ENCODE results near the gene PTGR3. TPM values are rescaled to one million over a fixed set of nuclear protein-coding genes. Genes with fewer than 3 reads are reported as not detected.
"Not testable (repeated sequence)": the region's sequence is repeated elsewhere in the genome, so short reads cannot be mapped to it uniquely, and the experiment has no call there.

The PTGR3 gene
- total and polyA plus RNA-seq, 5 donors = 23.4 to 42.9 (median 30.4) TPM

DNA sequence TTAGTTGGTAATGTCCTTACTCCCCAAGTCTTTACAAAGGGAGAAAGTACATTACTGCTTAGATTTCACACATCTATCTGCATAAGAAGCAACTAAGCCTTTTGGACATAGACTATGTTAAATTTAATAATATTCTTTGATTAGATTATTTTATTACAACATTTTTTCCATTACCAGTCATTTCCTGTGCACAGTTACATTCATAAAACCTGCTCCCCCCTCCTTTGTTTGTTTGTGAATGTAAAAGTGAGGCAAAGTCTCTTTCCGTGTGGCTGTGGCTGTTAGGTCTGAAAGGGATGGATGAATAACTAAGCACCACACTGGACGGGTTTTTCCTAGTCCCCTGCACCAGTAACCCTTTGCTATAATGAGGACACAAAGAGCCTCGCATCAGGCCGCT is 9.6 kb downstream of the PTGR3 start:
- ATAC-seq (no peak), DNase-seq (no peak)
- intact Hi-C loops (cut with DNase I) = no loop called here
- H3K27ac ChIP-seq (ENCODE audit: low read length) = no peak overlapping the region
- H3K9me3 ChIP-seq (ENCODE audit: control insufficient read depth, low read length) = no peaks in the 10 kb centered on the region
- H3K4me1 ChIP-seq (ENCODE audit: control insufficient read depth, insufficient read depth, low read length) = peaks cover 9% of the 10 kb centered on the region
- no peaks in the 10 kb centered on the region for H3K27me3 ChIP-seq (ENCODE audit: control insufficient read depth, insufficient read depth)
- WGBS = 67% methylated on average over 4 of the region's 4 CpGs
- H3K4me3 ChIP-seq (ENCODE audit: low read length) = no peak overlapping the region

GRCh38 chr18:75198036-75198435 is 10.9 kb downstream of the PTGR3 start:
- peaks cover 9% of the 10 kb centered on the region for H3K4me1 ChIP-seq (ENCODE audit: control insufficient read depth, insufficient read depth, low read length)
- no peak for ATAC-seq
- 10% methylated on average over 3 of the region's 3 CpGs for WGBS

GRCh38 chr18:75192899-75193298 is 16.0 kb downstream of the PTGR3 start:
- Histone ChIP-seq H3K27me3 (ENCODE audit: control insufficient read depth, insufficient read depth) (no peaks in the 10 kb centered on the region), H3K4me3 (ENCODE audit: low read length) (no peak overlapping the region), H3K4me1 (ENCODE audit: control insufficient read depth, insufficient read depth, low read length) (peaks cover 3% of the 10 kb centered on the region), H3K9me3 (ENCODE audit: control insufficient read depth, low read length) (no peaks in the 10 kb centered on the region), H3K27ac (ENCODE audit: low read length) (no peak overlapping the region)
- DNase-seq (no peak), ATAC-seq (no peak)
- intact Hi-C loops (cut with DNase I) = no loop called here
- WGBS = 72% methylated on average over 7 of the region's 7 CpGs

More at GRCh38 chr18:75198036-75198435, 10.9 kb downstream of the PTGR3 start:
- Histone ChIP-seq H3K9me3 (ENCODE audit: control insufficient read depth, low read length) (no peaks in the 10 kb centered on the region), H3K4me3 (ENCODE audit: low read length) (no peak overlapping the region), H3K27ac (ENCODE audit: low read length) (no peak overlapping the region), H3K27me3 (ENCODE audit: control insufficient read depth, insufficient read depth) (no peaks in the 10 kb centered on the region)
- no peak for DNase-seq
- intact Hi-C loops (cut with DNase I) = no loop called here

- 98% methylated on average over 6 of the region's 6 CpGs for WGBS
- Histone ChIP-seq H3K4me1 (ENCODE audit: control insufficient read depth, insufficient read depth, low read length) (peaks cover 3% of the 10 kb centered on the region), H3K27me3 (ENCODE audit: control insufficient read depth, insufficient read depth) (no peaks in the 10 kb centered on the region), H3K9me3 (ENCODE audit: control insufficient read depth, low read length) (no peaks in the 10 kb centered on the region), H3K4me3 (ENCODE audit: low read length) (no peak overlapping the region), H3K27ac (ENCODE audit: low read length) (no peak overlapping the region)
- no peak for ATAC-seq
- intact Hi-C loops (cut with DNase I) = no loop called here
- no peak for DNase-seq
These were observed 19.2 kb downstream of the PTGR3 start for GRCh38 chr18:75189696-75190095.

- ATAC-seq; DNase-seq; H3K27me3 ChIP-seq (ENCODE audit: control insufficient read depth, insufficient read depth); intact Hi-C loops (cut with DNase I); H3K4me3 ChIP-seq (ENCODE audit: low read length); H3K27ac ChIP-seq (ENCODE audit: low read length); H3K4me1 ChIP-seq (ENCODE audit: control insufficient read depth, insufficient read depth, low read length); H3K9me3 ChIP-seq (ENCODE audit: control insufficient read depth, low read length): not testable (repeated sequence)
- 76% methylated on average over 4 of the region's 4 CpGs for WGBS
These were observed 21.2 kb downstream of the PTGR3 start for GRCh38 chr18:75187702-75188101.

DNA sequence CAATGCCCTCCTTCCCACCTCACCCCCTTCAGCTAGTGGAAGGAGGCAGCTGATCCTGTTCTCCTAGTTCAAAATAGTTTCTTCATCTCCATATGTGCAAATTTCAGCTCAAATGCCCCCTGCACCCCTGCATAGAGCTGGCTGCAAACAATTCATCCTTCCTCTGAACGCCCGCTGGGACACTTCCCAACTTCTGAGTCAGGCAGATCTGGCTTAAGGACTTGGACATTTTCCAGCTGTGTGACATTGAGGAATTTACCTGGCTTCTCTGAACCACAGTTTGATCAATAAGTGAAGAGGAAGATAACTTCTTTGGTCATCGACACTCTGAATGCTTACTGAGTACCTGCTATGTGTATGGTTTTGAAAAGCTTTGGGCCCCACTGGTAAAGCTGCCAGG is 23.5 kb downstream of the PTGR3 start:
- no peak overlapping the region for H3K4me3 ChIP-seq (ENCODE audit: low read length)
- no peak overlapping the region for H3K27ac ChIP-seq (ENCODE audit: low read length)
- ATAC-seq (no peak), DNase-seq (no peak)
- H3K4me1 ChIP-seq (ENCODE audit: control insufficient read depth, insufficient read depth, low read length) = no peaks in the 10 kb centered on the region
- no peaks in the 10 kb centered on the region for H3K27me3 ChIP-seq (ENCODE audit: control insufficient read depth, insufficient read depth)
- intact Hi-C loops (cut with DNase I) = no loop called here
- no peaks in the 10 kb centered on the region for H3K9me3 ChIP-seq (ENCODE audit: control insufficient read depth, low read length)
- WGBS = 83% methylated on average over 3 of the region's 3 CpGs

DNA sequence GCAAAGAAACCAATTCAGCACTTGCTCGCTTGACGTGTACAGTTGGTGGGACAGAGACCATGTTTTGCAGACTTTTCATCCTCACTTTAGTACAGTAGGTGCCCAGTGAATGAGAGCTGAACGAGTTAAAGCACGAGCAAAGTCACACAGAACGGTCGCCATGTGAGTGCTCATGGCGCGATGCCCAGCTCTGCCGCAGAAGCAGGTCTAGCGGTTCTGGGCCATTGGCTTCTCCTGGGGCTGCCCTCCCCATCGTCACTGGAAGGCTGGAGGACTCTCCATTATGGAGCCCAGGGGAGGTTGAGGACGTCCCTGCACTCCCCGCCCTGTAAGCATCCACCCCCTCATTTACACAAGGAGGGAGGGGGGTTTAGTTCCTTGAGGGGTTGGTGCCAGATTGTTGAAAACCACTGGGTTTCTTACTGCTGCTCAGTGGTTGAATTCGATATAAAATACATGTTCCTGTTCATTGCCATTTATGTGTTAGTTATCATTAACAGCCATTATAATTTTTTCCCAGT is 24.9 kb downstream of the PTGR3 start:
- intact Hi-C loops (cut with DNase I) = no loop called here
- no peak overlapping the region for H3K4me3 ChIP-seq (ENCODE audit: low read length)
- H3K27me3 ChIP-seq (ENCODE audit: control insufficient read depth, insufficient read depth) = no peaks in the 10 kb centered on the region
- H3K9me3 ChIP-seq (ENCODE audit: control insufficient read depth, low read length) = no peaks in the 10 kb centered on the region
- DNase-seq (no peak), ATAC-seq (no peak)
- no peaks in the 10 kb centered on the region for H3K4me1 ChIP-seq (ENCODE audit: control insufficient read depth, insufficient read depth, low read length)
- H3K27ac ChIP-seq (ENCODE audit: low read length) = no peak overlapping the region
- WGBS = 89% methylated on average over 14 of the region's 14 CpGs

GRCh38 chr18:75183524-75183923 is 25.4 kb downstream of the PTGR3 start:
- Histone ChIP-seq H3K4me1 (ENCODE audit: control insufficient read depth, insufficient read depth, low read length) (no peaks in the 10 kb centered on the region), H3K4me3 (ENCODE audit: low read length) (no peak overlapping the region), H3K9me3 (ENCODE audit: control insufficient read depth, low read length) (no peaks in the 10 kb centered on the region), H3K27me3 (ENCODE audit: control insufficient read depth, insufficient read depth) (no peaks in the 10 kb centered on the region), H3K27ac (ENCODE audit: low read length) (no peak overlapping the region)
- intact Hi-C loops (cut with DNase I) = no loop called here
- ATAC-seq = no peak
- 83% methylated on average over 5 of the region's 5 CpGs for WGBS
- DNase-seq = no peak

DNA sequence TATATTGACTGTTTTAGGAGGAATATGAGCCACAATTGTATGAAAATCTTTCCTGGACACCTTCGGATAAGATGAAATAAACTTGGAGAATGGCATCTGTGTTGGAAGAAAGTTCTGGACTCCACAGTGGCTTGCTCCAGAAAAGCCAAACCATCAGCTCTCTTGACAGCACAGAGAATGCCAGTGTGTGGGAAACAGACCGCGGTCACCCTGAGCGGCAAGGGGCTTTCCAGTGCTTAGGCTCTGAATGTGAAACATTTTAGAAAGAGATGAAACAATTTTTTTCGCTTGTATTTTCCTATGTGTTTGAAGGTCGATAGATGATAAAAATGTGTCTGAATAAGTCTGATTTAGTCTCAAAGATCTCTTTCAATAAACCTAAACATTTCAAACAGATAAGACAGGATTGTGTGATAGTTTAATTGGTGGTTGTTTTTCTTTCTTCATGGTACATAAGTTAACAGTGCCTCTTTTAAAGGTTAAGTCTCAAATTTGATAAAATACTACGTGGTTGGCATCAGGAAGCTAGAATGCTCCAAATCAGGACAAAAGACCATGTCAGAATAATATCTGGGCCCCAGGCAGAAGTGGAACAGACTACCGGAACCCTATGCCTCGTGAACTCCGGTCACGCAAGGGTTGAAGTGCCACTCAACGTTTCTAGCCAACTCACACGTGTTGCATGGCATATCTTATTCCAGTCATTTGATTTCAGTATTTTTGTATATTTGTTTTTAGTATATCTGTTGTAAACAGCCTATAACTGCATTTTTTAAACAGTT is 28.9 kb downstream of the PTGR3 start:
- no peak overlapping the region for H3K27ac ChIP-seq (ENCODE audit: low read length)
- no peaks in the 10 kb centered on the region for H3K27me3 ChIP-seq (ENCODE audit: control insufficient read depth, insufficient read depth)
- H3K9me3 ChIP-seq (ENCODE audit: control insufficient read depth, low read length) = no peaks in the 10 kb centered on the region
- 86% methylated on average over 13 of the region's 13 CpGs for WGBS
- no peak for ATAC-seq
- no peak for DNase-seq
- H3K4me1 ChIP-seq (ENCODE audit: control insufficient read depth, insufficient read depth, low read length) = no peaks in the 10 kb centered on the region
- H3K4me3 ChIP-seq (ENCODE audit: low read length) = no peak overlapping the region
- intact Hi-C loops (cut with DNase I) = no loop called here

GRCh38 chr18:75178376-75178775 is 30.6 kb downstream of the PTGR3 start:
- intact Hi-C loops (cut with DNase I) = no loop called here
- no peaks in the 10 kb centered on the region for H3K9me3 ChIP-seq (ENCODE audit: control insufficient read depth, low read length)
- H3K4me3 ChIP-seq (ENCODE audit: low read length) = no peak overlapping the region
- H3K27me3 ChIP-seq (ENCODE audit: control insufficient read depth, insufficient read depth) = no peaks in the 10 kb centered on the region
- H3K27ac ChIP-seq (ENCODE audit: low read length) = no peak overlapping the region
- WGBS = 94% methylated on average over 11 of the region's 11 CpGs
- H3K4me1 ChIP-seq (ENCODE audit: control insufficient read depth, insufficient read depth, low read length) = no peaks in the 10 kb centered on the region
- DNase-seq (no peak), ATAC-seq (no peak)

DNA sequence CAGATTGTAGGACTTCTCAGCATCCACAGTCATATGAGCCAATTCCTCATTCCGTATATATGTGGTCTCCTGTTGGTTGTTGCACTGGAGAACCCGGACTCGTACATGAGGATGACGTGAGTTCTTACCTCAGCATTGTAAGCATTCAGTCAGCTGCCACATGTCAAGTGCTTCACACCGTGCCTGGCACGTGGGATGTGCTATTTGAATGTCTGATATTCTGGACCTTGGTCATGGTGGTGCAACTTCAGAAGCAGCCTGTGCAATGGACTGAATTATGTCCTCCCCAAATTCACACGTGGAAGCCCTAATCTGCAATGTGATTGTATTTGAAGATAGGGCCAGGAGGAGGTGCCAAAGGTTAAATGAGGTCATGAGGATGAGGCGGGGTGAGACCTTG is 32.1 kb downstream of the PTGR3 start:
- H3K4me1 ChIP-seq (ENCODE audit: control insufficient read depth, insufficient read depth, low read length) = no peaks in the 10 kb centered on the region
- no peaks in the 10 kb centered on the region for H3K27me3 ChIP-seq (ENCODE audit: control insufficient read depth, insufficient read depth)
- H3K9me3 ChIP-seq (ENCODE audit: control insufficient read depth, low read length) = no peaks in the 10 kb centered on the region
- DNase-seq = no peak
- 66% methylated on average over 8 of the region's 8 CpGs for WGBS
- no peak for ATAC-seq
- no peak overlapping the region for H3K4me3 ChIP-seq (ENCODE audit: low read length)
- no peak overlapping the region for H3K27ac ChIP-seq (ENCODE audit: low read length)
- intact Hi-C loops (cut with DNase I) = no loop called here
